Keratinocyte (primary cell): ENCODE data around the gene SLC40A1. TPM values are rescaled to one million over a fixed set of nuclear protein-coding genes. Genes with fewer than 3 reads are reported as not detected.

ENCODE experiments used
- DNase-seq: peaks from one replicate; pipeline ENCODE4 v3.0.0-alpha.2; 2011; ENCODE audit warnings: low read depth, missing footprints, low spot score
- FAIRE-seq: peaks from 2 replicates; lab custom pipeline; 2011; peaks lifted over from hg19 to GRCh38; lab: Jason Lieb, UNC
- H2AFZ ChIP-seq: 2 replicates; pipeline ENCODE4 v1.6.0; 2012; ENCODE audit warnings: low read length, control low read depth, inconsistent platforms; ENCODE audit not compliant: control insufficient read depth
- H3K27ac ChIP-seq: 2 replicates; pipeline ENCODE4 v1.5.1; 2011; ENCODE audit warnings: low read length; ENCODE audit not compliant: control insufficient read depth, insufficient read depth
- H3K27me3 ChIP-seq: 3 replicates; pipeline ENCODE4 v1.6.0; 2011; ENCODE audit warnings: low read length; ENCODE audit not compliant: control insufficient read depth, insufficient read depth; ENCODE audit errors: extremely low read depth
- H3K36me3 ChIP-seq, 2 experiments: 2 replicates in 1 of 2; 3 replicates in 1 of 2; pipeline ENCODE4 v1.5.1; 2011; ENCODE audit warnings: low read length in 2 of 2, mild to moderate bottlenecking in 1 of 2; ENCODE audit not compliant: control insufficient read depth in 2 of 2, insufficient read depth in 2 of 2; ENCODE audit errors: extremely low read depth in 1 of 2
- H3K4me1 ChIP-seq: 3 replicates; pipeline ENCODE4 v1.5.1; 2011; ENCODE audit warnings: low read length; ENCODE audit not compliant: control insufficient read depth, insufficient read depth; ENCODE audit errors: extremely low read depth
- H3K4me2 ChIP-seq: 3 replicates; pipeline ENCODE4 v1.6.0; 2011; ENCODE audit warnings: low read depth, low read length; ENCODE audit not compliant: control insufficient read depth, insufficient read depth; ENCODE audit errors: extremely low read depth
- H3K4me3 ChIP-seq, 3 experiments: fragments of 200-600 bp in 1 of 3; sonication (generic) in 1 of 3; 2 replicates in 2 of 3; 3 replicates in 1 of 3; pipeline ENCODE4 v1.5.1; 2011 to 2016; ENCODE audit warnings: low read length in 3 of 3, mild to moderate bottlenecking in 3 of 3, control low read depth in 2 of 3, inconsistent platforms in 1 of 3, low read depth in 1 of 3, mixed read lengths in 1 of 3, mixed run types in 1 of 3, moderate library complexity in 1 of 3; ENCODE audit not compliant: control insufficient read depth in 2 of 3, insufficient read depth in 2 of 3; ENCODE audit errors: extremely low read depth in 1 of 3
- H3K79me2 ChIP-seq: 2 replicates; pipeline ENCODE4 v1.6.0; 2012; ENCODE audit warnings: low read length; ENCODE audit not compliant: control insufficient read depth, insufficient read depth
- H3K9ac ChIP-seq: 3 replicates; pipeline ENCODE4 v1.6.0; 2011; ENCODE audit warnings: low read length; ENCODE audit not compliant: control insufficient read depth, insufficient read depth; ENCODE audit errors: extremely low read depth
- H3K9me1 ChIP-seq: 3 replicates; pipeline ENCODE4 v1.6.0; 2011; ENCODE audit warnings: low read length; ENCODE audit not compliant: control insufficient read depth, insufficient read depth; ENCODE audit errors: extremely low read depth
- H3K9me3 ChIP-seq: 2 replicates; pipeline ENCODE4 v1.5.1; 2012; ENCODE audit warnings: low read depth, low read length; ENCODE audit not compliant: control insufficient read depth
- H4K20me1 ChIP-seq: 3 replicates; pipeline ENCODE4 v1.6.0; 2011; ENCODE audit warnings: low read length; ENCODE audit not compliant: control insufficient read depth, insufficient read depth; ENCODE audit errors: extremely low read depth
- CTCF ChIP-seq, 3 experiments: IDR thresholded peaks in 1 of 3; conservative IDR thresholded peaks in 1 of 3; optimal IDR thresholded peaks in 1 of 3; 2 replicates in 2 of 3; 3 replicates in 1 of 3; pipeline versions ENCODE3 to v1.5.1; 2011; ENCODE audit warnings: low read length in 3 of 3, mild to moderate bottlenecking in 3 of 3, moderate library complexity in 2 of 3, control low read depth in 1 of 3, inconsistent platforms in 1 of 3; ENCODE audit not compliant: insufficient read depth in 2 of 3; ENCODE audit errors: extremely low read depth in 1 of 3
- EZH2 ChIP-seq: IDR thresholded peaks from one replicate; pipeline ENCODE4 v1.6.1; 2012; ENCODE audit warnings: inconsistent platforms, mild to moderate bottlenecking, low read length, moderate library complexity
- dilution Hi-C: fragments of 300-500 bp; cut with MboI; formaldehyde crosslinking; loops from one replicate; pipeline ENCODE4 v1.7.0; 2020; ENCODE audit warnings: low sequenced_read_pairs; ENCODE audit not compliant: extremely low pct_ligation_motif_present
- polyA plus RNA-seq, 5 experiments: library from polyadenylated mRNA; depleted of rRNA in 3 of 5; stranded (reverse) in 3 of 5; stranded (forward) in 1 of 5; unstranded in 1 of 5; fragments of >200 nt; gene quantifications; 1 replicate in 1 of 5; 2 replicates in 3 of 5; 3 replicates in 1 of 5; pipeline versions ENCODE4 v1.2.1 to v1.2.3, GENCODE V29; 2011 to 2012; ENCODE audit warnings: missing spikeins in 2 of 5, low read depth in 1 of 5, low replicate concordance in 1 of 5

SLC40A1 gene
- polyA plus RNA-seq, 1 donor (not counting 4 experiments of a cell fraction or from before 2014, with no cell fraction given): 0.09 TPM

GRCh38 chr2:189595417-189595816 is 14.8 kb upstream of the SLC40A1 start:
- no peaks in the 10 kb centered on the region for H3K79me2 ChIP-seq
- H3K9me1 ChIP-seq: no peaks in the 10 kb centered on the region
- H4K20me1 ChIP-seq: no peaks in the 10 kb centered on the region
- no peak for TF ChIP-seq CTCF (optimal IDR thresholded peaks at IDR 0.05 in 1 of 3, IDR thresholded peaks at IDR 0.05 in 1 of 3, conservative IDR thresholded peaks at IDR 0.05 in 1 of 3; ENCODE audit: extremely low read depth in 1 of 3, insufficient read depth in 2 of 3, low read length in 3 of 3)
- TF ChIP-seq EZH2: no peak
- dilution Hi-C loops: no loop called here
- H2AFZ ChIP-seq: no peak overlapping the region
- H3K27me3 ChIP-seq: no peaks in the 10 kb centered on the region
- no peak overlapping the region for H3K27ac ChIP-seq
- no peak overlapping the region for H3K4me2 ChIP-seq
- H3K9ac ChIP-seq: no peak overlapping the region
- DNase-seq (no peak), FAIRE-seq (no peak)
- no peaks in the 10 kb centered on the region for H3K36me3 ChIP-seq
- no peak overlapping the region for H3K4me3 ChIP-seq
- H3K9me3 ChIP-seq: no peaks in the 10 kb centered on the region
- H3K4me1 ChIP-seq: no peaks in the 10 kb centered on the region

GRCh38 chr2:189594305-189594704 is 13.7 kb upstream of the SLC40A1 start:
- TF ChIP-seq CTCF (optimal IDR thresholded peaks at IDR 0.05 in 1 of 3, IDR thresholded peaks at IDR 0.05 in 1 of 3, conservative IDR thresholded peaks at IDR 0.05 in 1 of 3; ENCODE audit: extremely low read depth in 1 of 3, insufficient read depth in 2 of 3, low read length in 3 of 3) (no peak), EZH2 (no peak)
- H3K27ac ChIP-seq: no peak overlapping the region
- H4K20me1 ChIP-seq: no peaks in the 10 kb centered on the region
- no peak for FAIRE-seq
- no peaks in the 10 kb centered on the region for H3K27me3 ChIP-seq
- H3K9me3 ChIP-seq: no peaks in the 10 kb centered on the region
- H3K9me1 ChIP-seq: no peaks in the 10 kb centered on the region
- H3K36me3 ChIP-seq: no peaks in the 10 kb centered on the region
- H3K79me2 ChIP-seq: no peaks in the 10 kb centered on the region
- dilution Hi-C loops: no loop called here
- no peak overlapping the region for H3K4me3 ChIP-seq
- H2AFZ ChIP-seq: no peak overlapping the region
- no peak overlapping the region for H3K4me2 ChIP-seq
- no peak overlapping the region for H3K9ac ChIP-seq
- no peaks in the 10 kb centered on the region for H3K4me1 ChIP-seq
- DNase-seq: no peak
